ENCODE results near the gene CPLANE2.

- TF ChIP-seq CTCF (IDR thresholded peaks at IDR 0.05), result no peak
- TF ChIP-seq POLR2A (IDR thresholded peaks at IDR 0.05), result no peak
Measured at GRCh38 chr1:16249596-16250241, 12.7 kb upstream of the CPLANE2 start.
